HG03571 (cell line): ENCODE measurements around the gene CFAP70.
"Not testable (repeated sequence)": the region's sequence is repeated elsewhere in the genome, so short reads cannot be mapped to it uniquely, and the experiment has no call there.

Source experiments
- ATAC-seq: cut with Tn5 transposase; IDR thresholded peaks from one replicate; pipeline ENCODE4 v1.9.1; 2021; ENCODE audit not compliant: unreplicated experiment

CFAP70 gene

GRCh38 chr10:73358331-73359279, at the start of gene CFAP70:
CFAP70 (minus strand) TSS chr10:73358864; CDS start chr10:73354796, 4,068 bp downstream.
- ATAC-seq: peak; percentile 89

DNA sequence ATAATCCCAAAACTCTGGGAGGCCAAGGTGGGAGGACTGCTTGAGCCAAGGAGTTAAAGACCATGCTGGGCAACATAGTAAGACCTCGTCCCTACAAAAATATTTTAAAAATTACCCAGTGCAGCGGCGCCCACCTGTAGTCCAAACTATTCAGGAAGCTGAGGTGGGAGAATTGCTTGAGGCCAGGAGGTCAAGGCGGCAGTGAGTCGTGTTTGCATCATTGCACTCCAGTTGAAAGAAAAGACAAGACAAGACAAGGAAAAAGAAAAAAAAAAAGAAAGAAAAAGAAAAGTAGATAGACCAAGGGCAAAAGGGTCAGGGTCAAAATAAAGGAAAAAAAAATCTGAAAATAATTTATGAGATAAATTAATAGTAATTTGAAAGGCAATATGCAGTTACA, 49.4 kb upstream of the CFAP70 start:
- no peak for ATAC-seq

GRCh38 chr10:73407495-73407894, 48.8 kb upstream of the CFAP70 start:
- ATAC-seq: no peak

DNA sequence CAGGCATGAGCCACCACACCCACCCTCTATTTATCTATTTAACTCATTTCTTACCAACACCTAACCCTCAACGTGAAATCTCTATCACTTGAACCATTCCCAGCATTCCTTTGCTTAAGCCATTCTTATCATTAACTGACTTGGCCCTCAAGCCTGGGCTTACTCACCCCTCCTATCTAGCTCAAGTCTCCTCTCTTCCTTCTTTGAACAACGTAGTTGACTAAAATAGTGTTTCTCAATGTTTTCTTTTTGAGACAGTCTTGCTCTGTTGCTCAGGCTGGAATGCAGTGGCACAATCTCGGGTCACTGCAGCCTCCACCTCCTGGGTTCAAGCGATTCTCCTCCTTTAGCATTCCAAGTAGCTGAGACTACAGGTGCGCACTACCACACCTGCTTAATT, 48.2 kb upstream of the CFAP70 start:
- ATAC-seq: no peak

DNA sequence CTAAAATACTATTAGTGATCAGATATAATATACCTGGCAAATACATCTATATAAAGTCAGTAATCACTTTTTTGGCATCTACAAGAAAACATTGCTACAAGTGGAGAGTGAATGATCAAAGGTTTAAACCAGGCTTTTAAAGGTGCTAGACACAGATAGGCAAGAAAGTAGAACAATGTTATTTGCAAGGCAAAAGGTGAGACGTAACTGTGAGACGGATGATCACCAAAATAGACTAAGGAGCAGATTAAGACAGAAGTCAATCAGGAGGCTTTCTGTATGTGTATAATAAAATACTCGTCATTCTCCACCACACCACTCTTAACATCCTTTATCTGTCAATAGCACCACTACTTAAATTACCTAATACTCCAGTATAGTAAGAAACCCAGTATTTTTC, 46.9 kb upstream of the CFAP70 start:
- ATAC-seq: no peak

- ATAC-seq: no peak
These were observed 46.0 kb upstream of the CFAP70 start for GRCh38 chr10:73404690-73405089.

GRCh38 chr10:73401636-73402035, 43.0 kb upstream of the CFAP70 start:
- ATAC-seq: no peak

GRCh38 chr10:73399063-73399462, 40.4 kb upstream of the CFAP70 start:
- no peak for ATAC-seq

- ATAC-seq: no peak
These were observed 39.4 kb upstream of the CFAP70 start for GRCh38 chr10:73398024-73398423.

DNA sequence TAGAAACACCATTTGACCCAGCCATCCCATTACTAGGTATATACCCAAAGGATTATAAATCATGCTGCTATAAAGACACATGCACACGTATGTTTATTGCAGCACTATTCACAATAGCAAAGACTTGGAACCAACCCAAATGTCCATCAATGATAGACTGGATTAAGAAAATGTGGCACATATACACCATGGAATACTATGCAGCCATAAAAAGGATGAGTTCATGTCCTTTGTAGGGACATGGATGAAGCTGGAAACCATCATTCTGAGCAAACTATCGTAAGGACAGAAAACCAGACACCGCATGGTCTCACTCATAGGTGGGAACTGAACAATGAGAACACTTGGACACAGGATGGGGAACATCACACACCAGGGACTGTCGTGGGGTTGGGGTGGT, 35.7 kb upstream of the CFAP70 start:
- not testable (repeated sequence) for ATAC-seq

DNA sequence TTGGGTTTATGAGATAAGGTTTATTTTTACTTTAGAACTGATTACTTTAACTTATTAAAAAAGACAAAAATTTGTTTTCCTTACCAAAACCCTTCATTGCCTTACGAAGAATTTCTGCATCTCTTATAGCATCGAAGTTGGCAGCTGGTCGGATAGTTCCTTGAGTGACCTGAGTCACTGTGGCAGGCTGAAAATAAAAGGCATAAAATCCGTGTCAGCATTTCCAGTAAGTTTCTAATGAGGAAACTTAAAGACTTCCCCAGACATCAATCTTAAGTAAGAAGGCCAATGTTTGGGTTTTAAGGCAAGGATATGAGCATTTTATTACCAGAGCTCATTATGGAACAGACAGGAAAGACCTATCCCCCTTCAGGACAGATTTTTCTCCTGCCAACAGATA, 29.6 kb upstream of the CFAP70 start:
- no peak for ATAC-seq

GRCh38 chr10:73386583-73386982, 27.9 kb upstream of the CFAP70 start:
- ATAC-seq: no peak

- no peak for ATAC-seq
These were observed 20.5 kb upstream of the CFAP70 start for GRCh38 chr10:73379064-73379748.

- ATAC-seq: no peak
These were observed 18.0 kb upstream of the CFAP70 start for GRCh38 chr10:73376679-73377078.

DNA sequence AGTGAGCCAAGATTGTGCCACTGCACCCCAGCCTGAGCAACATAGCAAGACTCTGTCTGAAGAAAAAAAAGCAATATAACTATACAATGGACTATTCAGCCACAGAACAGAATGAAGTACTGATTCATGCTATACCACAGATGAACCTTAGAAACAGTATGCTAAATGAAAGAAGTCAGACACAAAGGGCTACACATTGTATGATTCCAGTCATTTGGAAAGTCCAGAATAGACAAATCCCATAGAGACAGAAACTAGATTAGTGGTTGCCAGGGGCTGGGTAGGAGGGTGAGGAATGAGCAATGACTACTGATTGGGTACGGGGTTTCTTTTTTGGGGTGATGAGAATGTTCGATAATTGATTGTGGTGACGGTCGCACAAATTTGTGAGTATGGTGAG, 9.6 kb upstream of the CFAP70 start:
- ATAC-seq: no peak

DNA sequence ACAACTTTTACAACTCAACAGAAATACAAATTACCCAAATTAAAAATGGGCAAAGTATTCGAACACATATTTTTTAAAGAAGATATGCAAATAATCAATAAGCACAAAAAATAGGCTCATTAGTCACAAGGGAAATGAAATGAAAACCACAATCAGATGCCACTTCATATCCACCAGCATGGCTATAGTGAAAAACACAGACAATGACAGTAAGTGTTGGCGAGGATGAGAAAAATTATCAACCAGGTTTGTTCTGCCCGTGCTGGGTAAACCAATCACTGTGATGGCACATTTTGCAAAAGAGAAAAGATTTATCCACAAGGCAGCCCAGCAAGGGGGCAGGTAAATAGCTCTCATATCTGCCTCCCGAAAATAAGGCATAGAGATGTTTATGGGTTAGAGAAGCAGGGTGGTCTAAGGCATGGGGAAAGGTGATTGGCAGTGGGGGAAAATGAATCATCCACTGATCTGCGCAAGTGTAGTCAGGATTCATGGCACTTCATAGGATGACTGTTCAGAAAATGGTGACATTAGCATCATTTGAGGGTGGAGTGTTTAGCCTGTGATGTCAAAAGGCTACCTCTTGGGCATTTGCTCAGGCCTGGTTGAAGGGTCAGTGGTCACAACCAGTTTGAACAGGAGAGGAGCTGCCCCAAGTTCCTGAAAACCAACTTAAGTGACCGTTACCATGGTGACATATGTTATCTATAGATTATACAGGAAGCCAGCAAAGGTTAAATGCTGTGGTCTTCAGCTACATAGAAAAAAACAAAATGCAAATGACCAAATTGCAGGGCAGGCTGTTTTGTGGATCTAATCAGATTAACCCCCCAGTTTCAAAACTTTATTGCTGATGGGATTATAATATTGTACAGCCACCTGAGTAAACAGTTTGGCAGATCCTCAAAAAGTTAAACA, 8.0 kb upstream of the CFAP70 start:
- ATAC-seq: no peak

- no peak for ATAC-seq
These were observed 6.3 kb upstream of the CFAP70 start for GRCh38 chr10:73364964-73365363.

DNA sequence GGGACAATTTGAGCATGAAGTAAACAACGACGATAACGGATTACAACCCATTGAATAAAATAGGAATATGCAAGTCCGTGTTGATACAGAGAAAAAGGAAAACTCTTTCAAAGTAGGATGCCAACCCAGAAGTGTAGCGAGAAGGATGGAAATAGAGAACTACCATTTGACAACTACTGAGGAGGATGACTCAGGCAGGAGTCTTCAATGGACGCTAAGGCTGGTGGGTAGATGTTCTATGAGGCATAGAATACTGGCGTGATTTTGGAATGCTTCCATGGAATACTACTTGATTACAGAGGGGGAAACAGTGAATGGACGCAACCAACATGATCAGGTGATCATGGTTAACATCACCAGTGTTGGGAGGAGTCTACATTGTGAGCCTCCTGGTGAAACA, 828 bp upstream of the CFAP70 start:
- no peak for ATAC-seq

GRCh38 chr10:73357821-73358220, 843 bp downstream of the CFAP70 start:
- ATAC-seq: no peak

GRCh38 chr10:73357166-73357565, 1.5 kb downstream of the CFAP70 start:
- ATAC-seq: no peak

GRCh38 chr10:73344269-73344668, 14.4 kb downstream of the CFAP70 start:
- no peak for ATAC-seq
